Nucleus accumbens (tissue), 56 donors: Measurements from ENCODE around the gene IGFBP2.
A peak's percentile ranks its signal among the peaks of the same experiment; 100 is the strongest.

Source experiments
- DNase-seq, 56 donors: peaks; one replicate each; lab custom pipeline; 2025; lab: John Stamatoyannopoulos, UW

Gene IGFBP2

GRCh38 chr2:216635701-216636550, 2.7 kb downstream of the IGFBP2 start:
- no peak for DNase-seq

DNA sequence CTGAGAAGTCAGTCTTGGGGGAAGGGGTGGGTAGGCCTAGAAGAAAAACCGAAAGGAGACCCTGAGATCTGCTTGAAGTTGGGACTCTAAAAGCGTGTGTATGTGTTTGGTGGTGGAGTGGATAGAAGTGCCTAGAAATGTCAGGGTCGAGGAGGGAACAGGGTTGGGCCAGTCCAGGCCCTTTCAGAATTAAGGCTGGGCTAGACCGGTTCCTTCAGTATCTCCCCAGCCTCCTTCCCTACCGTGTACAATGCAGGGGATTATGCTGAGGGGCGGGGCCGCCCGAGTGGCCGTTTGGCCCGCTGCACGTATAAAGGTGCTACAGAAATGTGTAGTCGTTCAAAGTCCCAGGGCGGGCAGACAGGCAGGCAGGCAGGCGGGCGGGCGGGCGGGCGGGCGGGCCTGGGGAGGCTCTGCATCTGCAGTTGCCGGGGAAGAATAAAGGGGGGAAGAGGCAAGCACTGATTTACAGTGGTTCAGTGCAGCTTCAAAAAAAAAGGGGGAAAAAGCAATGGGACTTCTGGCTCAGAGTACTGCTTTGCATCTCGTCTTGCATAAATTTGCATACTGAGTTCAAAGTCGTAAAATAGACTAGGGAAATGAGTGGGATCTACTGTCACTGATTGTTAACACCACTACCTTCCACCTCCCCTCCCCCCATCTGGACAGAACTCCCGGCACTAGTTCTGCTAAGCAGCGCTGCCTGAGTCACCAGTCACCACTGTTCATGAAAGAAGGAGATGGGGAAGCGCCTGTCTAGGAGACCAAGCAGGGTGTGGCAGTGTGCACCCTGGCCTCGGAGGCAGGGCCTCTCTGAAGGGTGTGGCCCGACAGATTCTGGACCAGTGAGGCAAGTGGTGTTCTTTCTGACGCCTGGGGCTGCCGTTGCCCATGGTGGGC, 3.6 kb downstream of the IGFBP2 start:
- no peak for DNase-seq

DNA sequence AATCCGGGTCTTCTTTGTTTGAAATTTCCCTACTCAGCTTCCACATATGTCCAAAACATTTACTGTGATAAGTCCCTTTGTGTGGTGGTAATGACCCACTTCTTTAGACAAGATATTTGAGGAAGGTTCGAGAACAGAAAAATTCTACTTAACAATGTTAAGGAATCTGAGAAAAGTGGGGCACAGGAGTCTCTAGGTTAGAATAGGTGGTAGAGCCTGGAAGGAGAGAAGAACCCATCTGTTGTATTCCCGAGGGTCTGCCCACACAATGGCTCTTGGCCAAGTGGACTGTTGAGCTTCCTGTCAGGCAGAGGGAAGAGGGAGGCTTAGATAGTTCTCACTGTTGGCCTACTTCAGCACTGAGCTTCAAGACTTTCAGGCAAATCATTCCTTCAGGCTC, 4.3 kb downstream of the IGFBP2 start:
- no peak for DNase-seq

- DNase-seq, result no peak
Observed at GRCh38 chr2:216643986-216644659, 10.9 kb downstream of the IGFBP2 start.

- DNase-seq, result peak in 10 of 56 donors; percentile 0 to 38 (median 18)
Observed at GRCh38 chr2:216644842-216645635, 11.8 kb downstream of the IGFBP2 start.

DNA sequence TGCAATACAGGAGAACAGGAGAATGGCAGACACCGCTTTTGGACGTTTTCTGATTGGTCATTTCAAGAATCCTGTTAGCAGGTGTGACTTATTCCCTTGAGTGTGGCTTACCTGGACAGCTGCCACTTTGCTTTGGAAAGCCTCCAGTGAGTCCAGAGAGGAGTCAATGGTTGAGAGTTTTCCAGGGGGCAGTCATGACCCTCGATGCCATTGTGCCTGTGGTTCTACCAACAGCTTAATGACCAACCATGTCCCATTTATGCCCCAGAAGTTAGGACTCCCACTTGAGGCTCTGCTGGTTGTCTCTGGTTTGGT, 12.4 kb downstream of the IGFBP2 start:
- no peak for DNase-seq

- DNase-seq, result no peak
Observed at GRCh38 chr2:216646116-216646515, 12.9 kb downstream of the IGFBP2 start.

DNA sequence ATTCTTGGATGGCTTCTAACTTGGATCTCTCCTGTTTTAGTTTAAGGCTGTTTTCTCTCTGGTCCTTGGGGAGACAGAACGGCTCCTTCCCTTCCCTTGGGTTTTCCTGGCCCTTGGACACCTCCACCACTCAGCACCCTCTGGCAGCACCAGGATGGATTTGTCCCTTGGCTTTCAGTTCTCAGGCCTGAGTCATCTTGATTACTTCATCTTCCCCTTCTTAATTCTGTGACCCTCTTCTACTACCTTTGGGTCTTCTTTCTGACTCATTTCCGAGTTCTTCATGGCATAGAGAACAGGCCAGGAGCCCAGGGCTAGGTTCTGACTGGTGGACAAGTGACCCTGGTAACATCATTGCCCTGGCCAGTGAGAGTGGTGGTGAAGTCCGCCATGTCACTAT, 14.9 kb downstream of the IGFBP2 start:
- no peak for DNase-seq

DNA sequence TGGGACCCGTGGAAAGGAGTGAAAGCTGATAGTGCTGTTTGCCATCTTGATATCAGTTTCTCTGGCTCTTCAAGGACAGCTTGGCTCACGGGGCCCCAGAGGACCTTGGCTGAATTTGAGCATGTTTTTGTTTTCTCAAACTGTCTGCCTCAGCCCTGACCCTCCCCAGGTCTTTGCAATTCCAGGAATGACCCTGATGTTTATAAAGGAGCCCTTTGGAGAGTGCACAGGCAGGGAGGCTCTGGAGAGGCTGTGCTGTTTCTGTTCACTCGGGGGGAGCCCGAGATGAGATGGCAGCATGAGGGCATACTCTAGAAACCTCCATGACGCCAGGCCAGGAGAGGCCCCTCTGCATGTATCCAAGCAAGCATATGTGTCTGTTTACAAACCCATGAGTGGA, 16.4 kb downstream of the IGFBP2 start:
- no peak for DNase-seq

- no peak for DNase-seq
Observed at GRCh38 chr2:216650626-216651257, 17.5 kb downstream of the IGFBP2 start.

- DNase-seq, result no peak
Observed at GRCh38 chr2:216651351-216651881, 18.2 kb downstream of the IGFBP2 start.

DNA sequence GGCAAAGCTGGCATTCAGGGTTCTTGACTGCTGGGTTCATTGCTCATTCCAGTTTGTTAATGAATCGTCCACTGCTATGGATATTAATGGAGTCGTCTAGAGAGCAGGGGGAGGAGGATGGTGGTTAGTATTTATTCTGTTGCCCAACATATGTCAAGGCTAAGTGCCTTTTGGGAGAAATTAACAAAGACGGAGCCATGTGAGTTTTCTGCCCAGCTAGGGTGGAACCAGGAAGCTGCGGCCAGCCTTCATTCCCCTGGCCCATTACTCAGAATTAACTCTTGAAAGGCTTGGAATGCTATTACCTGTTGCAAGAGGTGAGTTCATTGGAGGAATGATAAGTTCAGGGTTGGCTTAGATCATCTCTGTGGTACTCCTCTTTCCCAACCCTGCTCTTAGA, 19.3 kb downstream of the IGFBP2 start:
- no peak for DNase-seq

DNA sequence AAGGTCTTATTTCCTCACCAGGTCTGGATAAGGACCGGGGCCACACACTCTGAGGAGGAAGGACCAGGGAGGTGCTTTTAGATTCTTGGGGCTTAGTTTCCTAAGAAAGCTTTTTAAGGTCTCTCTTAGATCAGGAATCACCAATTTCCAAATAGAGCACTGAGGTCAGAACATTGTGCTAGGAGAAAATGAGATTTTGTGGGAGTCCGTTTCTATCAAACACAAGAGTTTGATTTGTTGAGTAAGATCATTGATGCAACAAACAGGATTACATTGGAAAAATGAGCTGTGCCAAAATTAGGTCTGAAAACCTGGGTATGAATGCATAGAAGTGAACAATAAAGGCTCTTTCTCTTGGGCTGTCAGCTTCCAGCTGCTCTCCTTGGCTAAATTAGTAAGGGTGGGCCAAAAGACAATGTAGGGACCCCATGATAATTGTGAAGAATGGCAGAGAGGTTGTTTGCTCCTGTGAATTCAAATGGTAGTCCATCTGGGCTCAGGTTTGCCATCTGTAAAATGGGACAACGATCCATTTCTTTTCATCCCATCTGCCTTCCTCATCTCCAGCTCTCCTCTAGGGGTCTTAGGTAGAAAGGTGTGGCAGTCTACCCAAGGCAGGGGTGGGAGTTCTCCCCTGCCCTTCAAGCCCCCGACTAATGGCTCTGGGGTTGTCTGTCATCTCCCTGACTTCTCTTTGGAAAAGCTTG, 20.0 kb downstream of the IGFBP2 start:
- no peak for DNase-seq

DNA sequence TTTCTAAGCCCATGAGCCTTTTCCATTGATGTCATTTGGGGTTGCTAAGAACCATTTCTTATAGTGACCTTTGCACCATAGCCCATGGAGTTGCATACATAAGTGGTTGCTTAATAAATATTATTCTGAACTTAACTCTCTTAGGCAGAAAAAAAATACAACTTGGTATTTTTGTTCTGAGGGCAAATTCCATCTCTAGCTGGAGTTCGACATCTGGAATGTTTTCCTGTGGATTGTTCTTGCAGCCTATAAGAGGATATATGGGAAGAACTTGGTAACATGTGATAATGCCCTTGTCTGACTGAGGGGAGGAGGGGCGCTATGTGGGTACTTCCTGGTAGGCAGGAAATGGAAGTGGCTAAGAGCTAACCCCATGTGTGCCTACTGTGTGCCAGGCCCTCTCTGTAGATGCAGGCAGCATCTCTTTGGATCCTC, 20.7 kb downstream of the IGFBP2 start:
- no peak for DNase-seq

GRCh38 chr2:216654528-216655052, 21.4 kb downstream of the IGFBP2 start:
- no peak for DNase-seq

DNA sequence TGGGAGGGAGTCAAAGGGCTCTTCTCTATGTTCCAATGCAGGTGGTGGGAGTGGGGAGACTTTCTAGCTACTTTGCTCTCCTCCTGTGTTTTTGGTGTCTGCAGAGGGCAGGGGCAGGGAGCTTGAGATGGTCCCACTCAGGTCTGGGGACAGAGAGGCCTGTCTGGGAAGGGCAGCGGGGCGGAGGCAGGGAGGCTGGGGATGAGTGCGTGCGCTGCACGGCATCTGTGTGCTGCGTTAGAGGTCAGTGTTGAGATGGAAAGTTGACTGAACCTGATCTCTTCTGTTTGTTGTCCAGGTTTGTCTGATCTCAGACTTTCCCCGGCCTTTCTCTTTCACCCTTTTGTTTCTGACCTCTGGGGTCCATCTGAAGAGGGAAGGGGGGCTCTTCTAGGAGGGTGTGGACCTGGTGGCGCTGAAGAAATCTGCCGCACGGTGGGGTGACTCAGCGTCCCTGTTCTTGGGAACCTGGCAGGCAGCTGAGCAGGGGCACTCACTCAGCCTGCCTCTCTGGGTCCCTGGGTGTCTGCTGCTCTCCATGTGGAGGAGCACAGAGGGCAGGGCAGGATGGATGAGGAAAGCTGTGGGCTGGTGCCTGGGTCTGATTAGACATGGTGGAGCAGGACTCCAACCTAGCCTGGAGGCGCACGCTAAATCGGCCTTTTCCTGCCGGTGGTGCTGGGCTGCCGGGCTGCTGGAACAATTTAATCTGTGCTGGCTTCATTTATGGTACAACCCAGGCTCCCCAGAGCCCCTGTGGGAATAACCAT, 24.1 kb downstream of the IGFBP2 start:
- DNase-seq, result no peak

GRCh38 chr2:216657980-216658379, 24.8 kb downstream of the IGFBP2 start:
- DNase-seq, result no peak

- no peak for DNase-seq
Observed at GRCh38 chr2:216658757-216659156, 25.5 kb downstream of the IGFBP2 start.
